GM21576 (cell line): Measurements from ENCODE around the gene EPSTI1.
"Not testable (repeated sequence)": the region's sequence is repeated elsewhere in the genome, so short reads cannot be mapped to it uniquely, and the experiment has no call there.

Experiments
- ATAC-seq: cut with Tn5 transposase; IDR thresholded peaks from one replicate; pipeline ENCODE4 v1.9.1; 2021; ENCODE audit warnings: mild to moderate bottlenecking, moderate library complexity; ENCODE audit not compliant: unreplicated experiment

The EPSTI1 gene

GRCh38 chr13:42899266-42899665 lies 92.8 kb downstream of the EPSTI1 start:
- no peak for ATAC-seq

- no peak for ATAC-seq
These were observed 96.3 kb downstream of the EPSTI1 start for GRCh38 chr13:42895776-42896175.

- no peak for ATAC-seq
These were observed 97.2 kb downstream of the EPSTI1 start for GRCh38 chr13:42894765-42895243.

GRCh38 chr13:42893214-42893671 lies 98.8 kb downstream of the EPSTI1 start:
- ATAC-seq, result no peak

GRCh38 chr13:42892760-42893159 lies 99.3 kb downstream of the EPSTI1 start:
- ATAC-seq, result no peak

- ATAC-seq, result no peak
These were observed 100.5 kb downstream of the EPSTI1 start for GRCh38 chr13:42891591-42891990.

- ATAC-seq, result no peak
These were observed 106.7 kb downstream of the EPSTI1 start for GRCh38 chr13:42885325-42885724.

GRCh38 chr13:42883771-42884467 lies 108.1 kb downstream of the EPSTI1 start:
- ATAC-seq, result no peak

GRCh38 chr13:42883142-42883541 lies 108.9 kb downstream of the EPSTI1 start:
- ATAC-seq, result no peak

GRCh38 chr13:42880056-42880605 lies 111.9 kb downstream of the EPSTI1 start:
- ATAC-seq, result no peak

- ATAC-seq, result no peak
These were observed 113.3 kb downstream of the EPSTI1 start for GRCh38 chr13:42878721-42879120.

- ATAC-seq, result no peak
These were observed 115.0 kb downstream of the EPSTI1 start for GRCh38 chr13:42876887-42877545.

- peak; percentile 95 for ATAC-seq
These were observed 115.7 kb downstream of the EPSTI1 start for GRCh38 chr13:42876270-42876714.

GRCh38 chr13:42875475-42876269 lies 116.4 kb downstream of the EPSTI1 start:
- ATAC-seq, result peak; percentile 22

GRCh38 chr13:42874221-42874620 lies 117.8 kb downstream of the EPSTI1 start:
- no peak for ATAC-seq

GRCh38 chr13:42873081-42873480 lies 119.0 kb downstream of the EPSTI1 start:
- no peak for ATAC-seq

GRCh38 chr13:42867232-42867631 lies 124.8 kb downstream of the EPSTI1 start:
- ATAC-seq, result no peak

GRCh38 chr13:42865768-42866102 lies 126.3 kb downstream of the EPSTI1 start:
- ATAC-seq, result no peak

- ATAC-seq, result no peak
These were observed 126.9 kb downstream of the EPSTI1 start for GRCh38 chr13:42864952-42865767.

GRCh38 chr13:42862370-42862769 lies 129.7 kb downstream of the EPSTI1 start:
- not testable (repeated sequence) for ATAC-seq
